GM18861 (cell line): Measurements from ENCODE around the gene PARP14.

Experiments
- ATAC-seq: cut with Tn5 transposase; IDR thresholded peaks from one replicate; pipeline ENCODE4 v1.9.1; 2021; ENCODE audit not compliant: unreplicated experiment

PARP14 gene

DNA sequence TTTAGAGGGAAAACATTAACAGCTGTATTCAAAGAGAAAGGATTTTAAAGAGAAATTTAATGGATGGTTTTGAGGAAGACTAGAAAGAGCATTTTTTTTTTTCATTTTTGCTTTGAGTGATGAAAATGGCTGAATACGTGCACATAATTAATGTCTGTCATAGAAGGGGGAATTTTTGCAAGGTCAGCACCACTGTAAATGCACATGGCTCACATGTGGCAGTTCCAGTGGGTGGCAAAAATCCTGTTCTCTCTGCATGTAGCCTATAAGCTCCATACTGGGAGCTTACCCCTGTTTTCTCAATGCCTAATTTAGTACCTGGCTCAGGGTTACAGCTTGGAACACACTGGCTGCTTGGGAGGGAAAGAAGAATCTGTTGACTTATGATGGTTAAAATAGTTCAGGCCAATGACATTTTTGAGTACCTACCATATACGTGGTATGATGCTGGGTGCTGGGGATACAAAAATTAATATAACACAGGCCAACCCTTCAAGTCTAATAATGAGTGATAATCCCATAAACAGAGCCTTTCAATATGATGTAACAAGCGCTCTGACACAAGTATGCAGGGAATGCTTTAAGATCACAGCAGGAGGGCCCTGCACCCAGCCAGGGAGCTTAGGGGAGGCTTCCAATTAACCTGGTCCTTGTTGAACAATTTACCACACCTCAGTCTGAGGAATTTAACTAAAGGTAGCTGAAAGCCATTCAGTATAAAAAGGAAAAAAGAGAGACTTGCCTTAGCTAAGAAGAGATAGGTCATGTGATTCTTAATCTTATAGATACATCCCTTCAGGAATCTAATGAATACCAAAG, 80.0 kb downstream of the PARP14 start:
- no peak for ATAC-seq

DNA sequence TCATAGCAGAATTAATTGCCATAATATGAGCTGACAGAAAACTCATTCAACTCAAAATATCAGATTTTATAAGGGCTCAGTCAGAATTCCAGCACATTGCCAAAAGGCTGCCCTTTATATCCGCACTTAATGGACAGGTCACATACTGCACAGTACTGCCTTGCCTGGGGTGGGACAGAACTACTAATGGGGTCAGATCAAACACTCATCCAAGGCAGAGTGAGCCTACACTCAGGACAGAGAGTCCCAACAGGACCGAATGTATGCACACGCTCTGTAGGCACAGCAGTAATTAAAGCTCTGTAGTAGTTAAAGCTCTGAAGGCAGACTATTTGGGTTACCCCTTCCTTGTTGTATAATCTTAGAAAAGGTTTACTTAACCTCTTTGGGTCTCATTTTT, 85.8 kb downstream of the PARP14 start:
- ATAC-seq = no peak

DNA sequence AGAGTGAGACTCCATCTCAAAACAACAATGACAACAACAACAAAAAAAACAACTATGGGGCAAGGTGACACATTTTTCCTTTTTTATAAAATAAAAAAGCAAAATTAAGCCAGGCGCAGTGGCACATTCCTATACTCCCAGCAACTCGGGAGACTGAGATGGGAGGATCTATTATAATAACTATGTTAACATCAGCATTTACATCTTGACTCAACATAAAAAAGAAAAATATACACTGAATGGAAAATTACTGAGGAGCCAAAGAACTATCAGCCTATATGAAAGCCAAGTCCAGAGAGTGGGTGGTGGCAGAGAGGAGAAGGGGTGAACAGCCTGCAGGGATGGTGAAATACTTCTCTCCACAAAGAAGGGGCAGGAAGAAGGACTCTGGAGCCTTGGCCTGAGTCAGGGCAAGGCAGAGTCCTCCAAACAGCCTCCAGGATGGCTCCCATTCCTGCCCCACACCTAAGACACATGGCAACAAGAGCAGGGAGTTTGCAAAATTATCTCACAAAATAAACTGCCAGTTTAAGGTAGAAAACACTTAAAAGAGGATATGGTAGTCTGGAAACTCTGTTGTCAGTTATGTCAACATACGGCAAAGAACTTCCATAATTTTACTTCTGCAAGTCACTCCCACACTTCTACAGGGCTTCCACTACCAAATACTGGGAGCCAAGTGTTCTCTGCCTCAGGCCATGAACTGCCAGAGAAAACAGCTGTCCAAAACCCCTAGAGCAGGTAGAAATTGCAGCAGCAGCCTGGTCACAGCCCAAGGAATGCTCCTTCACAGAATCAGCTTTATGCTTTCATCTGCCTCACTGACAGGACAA, 87.1 kb downstream of the PARP14 start:
- ATAC-seq = no peak

- ATAC-seq = no peak
Measured at GRCh38 chr3:122770521-122771202, 90.0 kb downstream of the PARP14 start.

- ATAC-seq = no peak
Measured at GRCh38 chr3:122772827-122773226, 92.2 kb downstream of the PARP14 start.

- no peak for ATAC-seq
Measured at GRCh38 chr3:122773944-122774509, 93.4 kb downstream of the PARP14 start.

DNA sequence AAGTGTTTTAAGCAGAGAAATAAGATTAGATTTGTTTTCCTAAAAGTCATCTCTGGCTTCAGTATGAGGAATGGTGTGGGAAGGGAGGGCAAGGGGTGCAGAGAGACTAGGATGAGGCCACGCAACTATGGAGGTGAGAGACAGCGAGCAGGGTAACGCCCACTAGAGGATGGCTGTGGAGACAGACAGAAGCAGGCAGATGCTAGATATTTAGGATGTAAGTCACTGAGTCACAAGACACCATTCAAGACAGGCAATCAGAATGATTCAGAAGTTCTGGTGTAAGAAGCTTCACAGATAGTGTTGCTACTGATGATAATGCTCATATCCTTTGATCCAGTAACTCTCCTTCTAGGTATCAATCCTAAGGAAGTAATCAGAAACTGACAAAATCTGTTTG, 93.9 kb downstream of the PARP14 start:
- ATAC-seq = no peak

DNA sequence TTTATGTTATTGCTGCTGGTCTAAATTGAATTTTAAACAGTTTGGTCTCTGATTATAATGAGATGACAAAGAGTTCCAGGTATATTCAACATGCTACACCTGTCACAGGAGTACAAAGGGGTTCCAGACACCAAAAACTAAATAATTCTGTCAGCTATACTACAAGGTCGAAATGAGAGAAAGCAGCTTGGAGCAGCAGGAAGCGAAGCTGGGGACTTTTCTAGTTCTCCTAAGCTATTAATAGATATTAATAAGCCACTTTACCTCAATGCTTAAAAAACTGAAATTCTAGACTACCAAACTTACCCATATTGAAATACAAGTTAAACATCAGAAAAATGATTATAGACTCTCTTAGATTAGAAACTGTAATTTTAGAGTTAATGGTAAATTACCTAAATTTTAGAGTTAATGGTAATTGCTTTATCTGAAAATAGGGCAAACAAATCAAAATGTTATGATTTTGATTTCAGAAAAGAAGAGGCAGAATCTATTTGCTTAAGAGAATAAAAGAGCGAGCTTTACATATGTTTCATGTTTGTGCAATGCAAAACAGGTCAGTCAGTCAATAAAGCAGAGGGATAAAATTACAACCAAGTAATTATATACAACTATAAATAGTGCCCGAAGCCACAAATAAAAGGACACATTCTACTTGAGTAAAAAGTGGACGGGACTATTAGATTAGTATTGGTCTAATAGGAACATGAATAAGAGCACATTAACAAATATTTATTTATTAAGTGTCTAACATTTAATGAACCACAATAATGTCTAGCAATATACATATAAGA, 96.2 kb downstream of the PARP14 start:
- ATAC-seq = no peak

- no peak for ATAC-seq
Measured at GRCh38 chr3:122777563-122777962, 96.9 kb downstream of the PARP14 start.
